Middle frontal gyrus (tissue), 1 donor: ENCODE results near the gene NGRN.

Source experiments
- DNase-seq: peaks from one replicate; pipeline ENCODE4 v3.0.0-alpha.2; 2015; ENCODE audit warnings: low spot score; ENCODE audit errors: extremely low spot score

Gene NGRN, protein sequence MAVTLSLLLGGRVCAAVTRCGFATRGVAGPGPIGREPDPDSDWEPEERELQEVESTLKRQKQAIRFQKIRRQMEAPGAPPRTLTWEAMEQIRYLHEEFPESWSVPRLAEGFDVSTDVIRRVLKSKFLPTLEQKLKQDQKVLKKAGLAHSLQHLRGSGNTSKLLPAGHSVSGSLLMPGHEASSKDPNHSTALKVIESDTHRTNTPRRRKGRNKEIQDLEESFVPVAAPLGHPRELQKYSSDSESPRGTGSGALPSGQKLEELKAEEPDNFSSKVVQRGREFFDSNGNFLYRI

DNA sequence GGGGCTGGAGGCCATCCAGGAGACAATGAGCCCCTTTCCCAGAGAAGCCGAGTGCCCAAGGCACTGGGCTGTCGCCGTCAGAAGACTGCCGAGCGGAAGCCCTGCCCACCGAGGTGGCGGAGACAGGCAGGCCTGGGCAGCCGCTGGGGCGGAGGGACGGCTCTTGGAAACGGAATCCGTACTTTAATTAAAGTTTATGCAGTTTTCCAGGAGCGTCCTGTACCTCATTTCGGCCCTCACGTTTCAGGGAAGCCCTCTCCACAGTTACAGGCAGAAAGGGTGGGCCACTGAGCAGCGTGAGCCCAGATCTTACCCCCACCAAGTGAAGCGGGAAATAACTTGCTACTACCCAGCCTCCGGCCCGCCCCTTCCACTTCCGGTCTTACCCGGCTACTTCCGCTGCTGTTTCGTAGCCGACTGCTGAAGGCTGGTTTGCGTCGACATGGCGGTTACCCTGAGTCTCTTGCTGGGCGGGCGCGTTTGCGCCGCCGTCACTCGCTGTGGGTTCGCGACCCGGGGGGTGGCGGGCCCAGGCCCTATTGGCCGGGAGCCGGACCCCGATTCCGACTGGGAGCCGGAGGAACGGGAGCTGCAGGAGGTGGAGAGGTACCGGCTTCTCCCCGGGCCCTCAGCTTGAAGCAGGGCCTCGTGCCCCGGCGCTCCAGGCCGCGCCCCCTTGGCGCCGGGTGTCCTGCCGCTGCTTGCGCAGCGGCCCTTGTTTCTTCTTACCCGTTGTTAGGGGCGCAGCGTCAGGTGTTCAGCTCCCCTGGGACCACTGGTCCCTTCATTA is at the start of gene NGRN:
NGRN (plus strand) TSS at position 402 of the 790 bp plus-strand sequence; CDS start at position 443, 41 bp downstream.
- DNase-seq: peak; percentile 91

DNA sequence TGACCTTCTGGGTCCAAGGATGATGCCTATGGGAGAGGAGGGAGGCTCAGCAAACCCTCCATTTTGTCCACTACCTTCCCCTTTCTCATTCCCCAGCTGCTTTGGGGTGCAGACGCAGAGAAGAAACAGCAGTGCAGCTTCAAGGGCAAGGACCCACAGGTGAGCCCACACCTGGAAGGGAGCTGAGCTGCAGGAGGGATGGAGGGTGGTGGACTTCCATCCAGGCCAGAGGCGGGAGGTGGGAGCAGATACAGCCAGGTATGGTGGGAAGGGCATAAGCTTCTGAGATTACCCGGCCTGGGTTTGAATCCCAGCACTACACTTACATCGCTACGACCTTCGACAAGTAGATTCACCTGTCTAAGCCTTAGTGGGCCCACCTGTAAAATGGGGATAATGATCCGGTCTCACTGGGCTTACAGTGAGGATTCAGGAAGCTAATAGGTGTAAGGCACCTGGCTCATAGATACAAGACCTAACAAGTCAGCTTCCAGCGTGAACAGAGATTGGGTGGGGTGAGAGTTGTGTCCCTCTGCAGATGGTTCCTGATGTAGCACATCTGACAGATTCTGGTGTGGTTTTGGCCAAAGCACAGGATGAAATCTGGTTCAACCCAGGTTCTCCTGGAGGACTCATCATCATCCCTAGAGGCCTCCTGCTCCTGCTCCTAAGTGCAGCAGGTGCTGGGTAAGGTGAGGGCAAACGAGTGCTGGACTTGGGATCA is 47.6 kb upstream of the NGRN start:
- DNase-seq: no peak

DNA sequence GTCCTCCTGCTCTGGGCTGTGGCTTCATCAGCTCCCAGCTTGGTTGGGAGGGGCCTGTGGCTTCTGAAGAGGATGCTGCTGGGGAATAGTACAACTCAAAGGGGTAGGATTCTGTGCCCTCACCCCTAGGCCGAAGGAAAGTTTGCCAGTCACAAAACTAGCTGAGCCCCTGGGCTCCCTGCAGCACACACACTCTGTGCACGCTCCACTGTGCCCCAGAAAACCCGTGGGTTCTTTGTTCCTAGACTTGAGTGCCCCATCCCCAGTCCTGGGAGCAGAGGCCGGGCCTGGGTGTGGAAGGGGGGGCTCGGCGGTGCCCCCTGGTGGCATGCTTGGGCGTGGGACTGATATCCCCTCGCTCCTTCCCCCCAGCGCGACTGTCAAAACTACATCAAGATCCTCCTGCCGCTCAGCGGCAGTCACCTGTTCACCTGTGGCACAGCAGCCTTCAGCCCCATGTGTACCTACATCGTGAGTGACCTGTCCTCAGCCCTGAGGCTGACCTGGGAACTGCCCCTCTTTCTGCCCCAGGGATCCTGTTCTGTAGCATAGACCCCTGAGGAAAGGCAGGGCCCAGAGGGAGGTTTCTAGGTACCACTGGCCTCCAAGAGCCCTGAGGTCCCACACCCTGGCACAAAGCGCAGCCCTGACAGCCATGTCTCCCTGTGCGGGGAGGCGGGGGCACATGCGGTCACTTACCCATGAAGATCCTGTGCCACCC is 45.9 kb upstream of the NGRN start:
- no peak for DNase-seq

DNA sequence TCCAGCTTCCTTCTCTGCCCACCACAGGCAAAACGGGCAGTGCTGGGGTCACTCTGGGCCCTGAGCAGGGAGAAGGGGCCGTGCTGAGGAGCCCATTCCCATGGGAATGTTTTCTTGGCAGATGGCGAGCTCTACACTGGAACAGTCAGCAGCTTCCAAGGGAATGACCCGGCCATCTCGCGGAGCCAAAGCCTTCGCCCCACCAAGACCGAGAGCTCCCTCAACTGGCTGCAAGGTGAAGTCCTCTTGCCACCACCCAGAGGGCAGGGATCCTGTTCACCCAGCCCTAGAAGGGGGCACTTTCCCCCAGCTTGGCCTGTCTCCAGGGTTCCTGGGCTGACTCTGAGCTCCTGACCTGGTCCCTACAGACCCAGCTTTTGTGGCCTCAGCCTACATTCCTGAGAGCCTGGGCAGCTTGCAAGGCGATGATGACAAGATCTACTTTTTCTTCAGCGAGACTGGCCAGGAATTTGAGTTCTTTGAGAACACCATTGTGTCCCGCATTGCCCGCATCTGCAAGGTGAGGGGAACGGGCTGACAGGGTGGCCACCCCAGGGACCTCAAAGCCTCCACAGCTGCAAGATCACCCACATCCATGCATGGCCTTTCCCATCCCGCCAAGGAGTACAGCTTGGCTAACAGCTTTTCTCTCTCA is 44.1 kb upstream of the NGRN start:
- DNase-seq: peak; percentile 51

DNA sequence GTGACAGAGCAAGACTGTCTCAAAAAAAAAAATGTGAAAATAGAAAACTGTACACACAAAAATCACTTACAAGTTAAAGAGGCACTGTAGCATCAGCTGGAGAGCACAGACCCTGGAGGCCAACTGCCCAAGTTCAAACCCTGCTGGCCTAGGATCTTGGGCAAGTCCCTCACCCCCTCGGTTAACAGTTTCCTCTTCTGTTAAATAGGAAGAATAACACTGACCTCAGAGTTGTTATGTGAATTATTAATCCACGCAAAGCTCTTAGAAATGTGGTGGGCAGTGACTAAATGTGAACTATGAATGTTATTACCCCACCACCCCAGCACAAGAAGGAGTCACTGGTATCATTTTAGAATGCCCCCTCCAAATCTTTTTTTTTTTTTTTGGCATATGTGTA is 42.9 kb upstream of the NGRN start:
- no peak for DNase-seq

DNA sequence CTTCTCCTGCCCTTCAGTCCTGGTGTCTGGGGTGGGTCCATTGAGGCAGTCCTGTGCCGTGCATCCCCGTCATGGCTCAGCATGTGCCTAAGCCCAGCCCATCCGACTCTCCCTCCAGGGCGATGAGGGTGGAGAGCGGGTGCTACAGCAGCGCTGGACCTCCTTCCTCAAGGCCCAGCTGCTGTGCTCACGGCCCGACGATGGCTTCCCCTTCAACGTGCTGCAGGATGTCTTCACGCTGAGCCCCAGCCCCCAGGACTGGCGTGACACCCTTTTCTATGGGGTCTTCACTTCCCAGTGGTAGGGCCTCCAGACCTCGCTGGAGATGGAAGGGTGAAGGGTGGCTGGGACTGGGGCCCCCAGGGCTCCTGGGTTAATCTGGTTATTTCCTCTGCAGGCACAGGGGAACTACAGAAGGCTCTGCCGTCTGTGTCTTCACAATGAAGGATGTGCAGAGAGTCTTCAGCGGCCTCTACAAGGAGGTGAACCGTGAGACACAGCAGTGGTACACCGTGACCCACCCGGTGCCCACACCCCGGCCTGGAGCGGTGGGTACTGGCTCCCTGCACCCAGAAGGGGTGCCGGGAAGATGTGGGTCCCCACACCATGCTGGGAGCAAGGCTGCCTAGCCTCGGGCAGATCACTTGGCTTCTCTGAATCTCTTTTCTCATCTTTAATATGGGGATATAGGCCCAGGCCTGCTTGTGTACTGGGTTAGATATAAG is 41.9 kb upstream of the NGRN start:
- no peak for DNase-seq

DNA sequence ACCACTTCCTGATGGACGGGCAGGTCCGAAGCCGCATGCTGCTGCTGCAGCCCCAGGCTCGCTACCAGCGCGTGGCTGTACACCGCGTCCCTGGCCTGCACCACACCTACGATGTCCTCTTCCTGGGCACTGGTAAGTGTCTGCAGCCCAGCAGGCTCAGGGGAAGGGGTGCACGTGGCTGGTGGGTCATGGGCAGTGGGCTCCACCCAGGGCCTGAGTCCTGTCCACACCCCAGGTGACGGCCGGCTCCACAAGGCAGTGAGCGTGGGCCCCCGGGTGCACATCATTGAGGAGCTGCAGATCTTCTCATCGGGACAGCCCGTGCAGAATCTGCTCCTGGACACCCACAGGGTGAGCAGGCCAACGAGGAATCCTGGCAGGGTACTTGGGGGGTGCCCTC is 40.4 kb upstream of the NGRN start:
- no peak for DNase-seq

DNA sequence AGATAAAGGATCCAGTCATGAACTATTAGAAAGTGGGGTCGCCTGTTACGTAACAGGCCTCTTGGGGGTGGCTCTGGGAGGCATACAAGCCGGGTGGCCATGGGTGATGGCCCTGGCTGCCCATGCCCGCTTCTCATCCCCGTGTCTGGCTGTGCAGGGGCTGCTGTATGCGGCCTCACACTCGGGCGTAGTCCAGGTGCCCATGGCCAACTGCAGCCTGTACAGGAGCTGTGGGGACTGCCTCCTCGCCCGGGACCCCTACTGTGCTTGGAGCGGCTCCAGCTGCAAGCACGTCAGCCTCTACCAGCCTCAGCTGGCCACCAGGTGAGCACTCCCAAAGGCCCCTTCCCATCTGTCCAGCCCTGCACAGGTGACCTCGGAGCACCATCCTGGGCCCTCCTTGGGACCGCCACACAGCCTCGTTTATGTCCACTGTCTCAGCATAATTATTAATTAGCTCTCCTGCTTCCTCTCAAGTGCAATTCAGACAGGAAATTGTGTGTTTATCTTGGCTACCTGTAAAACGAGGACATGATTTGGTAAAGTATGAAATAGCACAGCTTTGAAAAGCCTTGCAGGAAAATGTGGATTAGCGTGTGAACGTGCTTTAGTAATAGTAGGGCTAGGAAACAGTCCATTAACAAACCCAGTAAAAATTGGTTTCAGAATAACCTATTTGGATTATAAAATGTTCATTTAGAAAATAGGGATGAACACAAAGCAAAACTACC is 39.8 kb upstream of the NGRN start:
- no peak for DNase-seq

DNA sequence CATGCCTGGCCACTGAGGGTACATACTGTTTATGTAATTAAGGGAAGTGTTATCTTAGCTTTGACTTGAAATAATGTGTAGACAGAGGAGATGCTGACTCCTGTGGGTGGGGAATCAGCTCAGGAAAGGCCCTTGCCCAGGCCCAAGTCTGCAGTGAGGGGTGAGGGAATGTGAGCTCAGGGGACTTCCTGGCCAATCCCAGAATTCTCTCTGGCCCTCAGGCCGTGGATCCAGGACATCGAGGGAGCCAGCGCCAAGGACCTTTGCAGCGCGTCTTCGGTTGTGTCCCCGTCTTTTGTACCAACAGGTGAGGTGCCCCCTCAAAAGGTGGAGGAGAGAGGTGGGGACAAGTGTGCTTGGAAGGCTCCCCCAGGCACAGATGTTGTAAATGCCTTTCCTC is 38.1 kb upstream of the NGRN start:
- DNase-seq: no peak

DNA sequence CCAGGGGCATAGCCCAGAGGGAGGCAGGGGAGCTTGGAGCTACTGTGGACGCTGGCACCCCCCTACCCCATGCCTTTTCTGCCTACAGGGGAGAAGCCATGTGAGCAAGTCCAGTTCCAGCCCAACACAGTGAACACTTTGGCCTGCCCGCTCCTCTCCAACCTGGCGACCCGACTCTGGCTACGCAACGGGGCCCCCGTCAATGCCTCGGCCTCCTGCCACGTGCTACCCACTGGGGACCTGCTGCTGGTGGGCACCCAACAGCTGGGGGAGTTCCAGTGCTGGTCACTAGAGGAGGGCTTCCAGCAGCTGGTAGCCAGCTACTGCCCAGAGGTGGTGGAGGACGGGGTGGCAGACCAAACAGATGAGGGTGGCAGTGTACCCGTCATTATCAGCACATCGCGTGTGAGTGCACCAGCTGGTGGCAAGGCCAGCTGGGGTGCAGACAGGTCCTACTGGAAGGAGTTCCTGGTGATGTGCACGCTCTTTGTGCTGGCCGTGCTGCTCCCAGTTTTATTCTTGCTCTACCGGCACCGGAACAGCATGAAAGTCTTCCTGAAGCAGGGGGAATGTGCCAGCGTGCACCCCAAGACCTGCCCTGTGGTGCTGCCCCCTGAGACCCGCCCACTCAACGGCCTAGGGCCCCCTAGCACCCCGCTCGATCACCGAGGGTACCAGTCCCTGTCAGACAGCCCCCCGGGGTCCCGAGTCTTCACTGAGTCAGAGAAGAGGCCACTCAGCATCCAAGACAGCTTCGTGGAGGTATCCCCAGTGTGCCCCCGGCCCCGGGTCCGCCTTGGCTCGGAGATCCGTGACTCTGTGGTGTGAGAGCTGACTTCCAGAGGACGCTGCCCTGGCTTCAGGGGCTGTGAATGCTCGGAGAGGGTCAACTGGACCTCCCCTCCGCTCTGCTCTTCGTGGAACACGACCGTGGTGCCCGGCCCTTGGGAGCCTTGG is 37.4 kb upstream of the NGRN start:
- no peak for DNase-seq

DNA sequence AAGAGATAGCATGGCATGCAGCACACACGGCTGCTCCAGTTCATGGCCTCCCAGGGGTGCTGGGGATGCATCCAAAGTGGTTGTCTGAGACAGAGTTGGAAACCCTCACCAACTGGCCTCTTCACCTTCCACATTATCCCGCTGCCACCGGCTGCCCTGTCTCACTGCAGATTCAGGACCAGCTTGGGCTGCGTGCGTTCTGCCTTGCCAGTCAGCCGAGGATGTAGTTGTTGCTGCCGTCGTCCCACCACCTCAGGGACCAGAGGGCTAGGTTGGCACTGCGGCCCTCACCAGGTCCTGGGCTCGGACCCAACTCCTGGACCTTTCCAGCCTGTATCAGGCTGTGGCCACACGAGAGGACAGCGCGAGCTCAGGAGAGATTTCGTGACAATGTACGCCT is 36.5 kb upstream of the NGRN start:
- DNase-seq: no peak

DNA sequence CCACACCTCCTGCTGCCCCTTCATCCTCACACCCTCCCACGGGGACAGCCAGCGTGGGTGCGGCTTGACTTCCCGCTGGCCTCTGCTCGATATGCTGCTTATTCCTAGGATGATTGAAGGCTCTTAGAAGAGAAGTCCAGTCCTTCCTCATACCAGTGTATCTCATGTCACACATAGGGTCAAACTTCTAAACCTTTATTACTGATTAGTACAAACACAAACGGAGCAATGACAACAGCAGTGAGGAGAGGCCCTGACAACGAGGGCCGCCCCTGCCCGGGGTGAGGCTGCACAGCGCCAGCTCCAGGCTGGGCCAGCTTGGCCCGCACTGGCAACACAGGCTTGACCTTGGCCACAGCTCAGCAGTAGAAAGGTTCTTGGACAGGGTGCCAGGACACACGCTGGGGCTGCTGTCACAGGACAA is 35.4 kb upstream of the NGRN start:
- no peak for DNase-seq

DNA sequence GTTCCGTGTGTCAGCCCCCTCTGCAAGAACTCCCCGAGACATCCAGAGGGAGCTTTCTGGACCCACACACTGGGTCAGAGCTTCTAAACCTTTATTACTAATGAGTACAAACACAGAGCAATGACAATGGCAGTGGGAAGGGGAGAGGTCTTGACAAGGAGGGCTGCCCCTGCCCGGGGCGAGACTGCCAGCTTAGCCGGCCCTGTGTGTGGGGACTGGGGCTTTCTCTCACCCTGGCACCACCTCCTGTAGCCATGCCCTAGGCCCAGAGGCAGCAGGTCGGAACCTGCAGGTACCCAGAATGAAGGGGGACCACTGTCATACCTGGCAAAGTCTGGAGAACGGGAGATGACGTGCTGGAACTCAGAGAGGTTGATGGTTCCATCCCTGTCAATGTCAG is 34.9 kb upstream of the NGRN start:
- no peak for DNase-seq

DNA sequence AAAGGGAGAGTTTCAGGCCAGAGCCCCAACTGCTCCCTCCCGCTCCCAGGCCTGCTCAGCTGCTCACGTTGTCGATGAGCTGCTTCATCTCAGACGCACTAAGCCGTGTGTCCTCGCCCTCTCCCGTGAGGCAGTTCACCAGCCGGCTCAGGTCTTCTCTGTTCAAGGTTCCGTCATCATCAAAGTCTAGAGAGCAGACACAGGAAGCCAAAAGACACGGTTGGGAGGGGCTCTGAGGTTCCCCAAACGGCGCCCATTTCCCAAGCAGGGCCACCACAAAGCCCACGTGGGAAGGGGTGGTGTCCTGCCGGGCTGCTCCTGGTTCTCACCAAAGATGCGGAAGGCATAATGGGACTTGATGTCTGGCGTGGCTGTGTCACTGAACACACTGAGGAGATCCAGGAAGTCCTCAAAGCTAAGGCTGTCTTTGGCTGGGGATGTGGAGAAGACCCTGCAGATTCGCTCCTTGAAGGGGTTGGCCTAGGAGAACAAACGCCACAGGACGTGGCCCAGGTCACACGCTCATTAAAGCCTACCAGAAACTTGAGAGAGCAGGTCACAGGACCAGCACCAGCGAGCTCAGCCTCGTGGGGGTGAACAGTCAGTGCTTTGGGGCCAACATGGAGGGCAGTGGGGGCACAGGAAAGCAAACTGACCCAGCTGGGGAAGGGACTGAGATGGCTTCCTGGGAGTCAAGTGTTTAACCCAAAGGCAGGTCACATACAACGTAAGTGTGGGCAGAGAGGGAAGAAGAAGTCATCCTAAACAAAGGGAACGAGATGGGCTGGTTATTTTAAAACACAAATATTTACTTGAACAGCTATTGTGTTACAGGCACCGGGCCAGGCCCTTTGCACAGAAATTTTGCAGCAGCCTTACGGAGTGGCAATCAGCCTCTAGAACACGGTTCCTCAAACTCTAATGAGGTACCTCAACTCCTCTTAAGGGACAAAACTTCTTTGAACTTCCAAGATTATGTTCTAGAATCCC is 34.1 kb upstream of the NGRN start:
- no peak for DNase-seq

DNA sequence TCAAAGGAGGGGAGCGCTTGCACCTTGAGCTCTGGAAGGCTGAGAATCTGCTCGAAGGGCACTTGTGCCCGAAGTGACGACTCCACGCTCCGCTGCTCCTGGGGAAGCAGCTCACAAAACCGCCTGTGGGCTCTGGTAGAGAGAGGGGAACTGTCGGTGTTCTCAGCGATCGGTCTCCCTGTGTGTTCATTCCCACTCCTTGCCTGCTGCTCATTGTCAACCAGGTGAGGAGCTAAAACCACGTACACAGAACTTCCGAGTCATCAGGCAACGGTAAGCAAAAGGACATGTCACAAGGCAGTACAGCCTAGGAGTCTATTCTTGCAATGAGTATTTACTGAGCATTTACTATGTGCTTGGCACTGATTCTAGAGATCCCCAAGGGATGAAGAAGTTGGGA is 33.3 kb upstream of the NGRN start:
- DNase-seq: no peak

DNA sequence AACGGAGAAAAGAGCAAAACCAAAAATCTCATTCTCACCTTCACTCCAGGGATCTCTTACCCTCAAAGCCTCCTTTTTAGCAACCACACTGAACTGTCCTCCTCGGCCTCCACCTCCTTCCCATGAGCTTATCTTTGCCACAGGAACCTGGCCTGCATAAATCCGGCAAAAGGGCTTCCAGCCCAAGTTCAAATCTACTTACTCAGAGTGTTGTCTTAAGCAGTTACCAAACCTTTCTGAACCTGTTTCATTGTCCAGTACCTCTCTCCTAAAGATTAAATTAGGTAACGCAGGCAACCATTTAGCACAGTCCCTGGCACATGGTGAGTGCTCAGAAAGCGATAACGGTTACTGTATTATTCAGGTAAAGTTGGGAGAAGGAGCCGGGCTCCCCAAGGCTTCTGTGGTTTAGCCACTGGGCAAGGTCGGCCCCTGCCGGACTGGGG is 32.5 kb upstream of the NGRN start:
- no peak for DNase-seq

DNA sequence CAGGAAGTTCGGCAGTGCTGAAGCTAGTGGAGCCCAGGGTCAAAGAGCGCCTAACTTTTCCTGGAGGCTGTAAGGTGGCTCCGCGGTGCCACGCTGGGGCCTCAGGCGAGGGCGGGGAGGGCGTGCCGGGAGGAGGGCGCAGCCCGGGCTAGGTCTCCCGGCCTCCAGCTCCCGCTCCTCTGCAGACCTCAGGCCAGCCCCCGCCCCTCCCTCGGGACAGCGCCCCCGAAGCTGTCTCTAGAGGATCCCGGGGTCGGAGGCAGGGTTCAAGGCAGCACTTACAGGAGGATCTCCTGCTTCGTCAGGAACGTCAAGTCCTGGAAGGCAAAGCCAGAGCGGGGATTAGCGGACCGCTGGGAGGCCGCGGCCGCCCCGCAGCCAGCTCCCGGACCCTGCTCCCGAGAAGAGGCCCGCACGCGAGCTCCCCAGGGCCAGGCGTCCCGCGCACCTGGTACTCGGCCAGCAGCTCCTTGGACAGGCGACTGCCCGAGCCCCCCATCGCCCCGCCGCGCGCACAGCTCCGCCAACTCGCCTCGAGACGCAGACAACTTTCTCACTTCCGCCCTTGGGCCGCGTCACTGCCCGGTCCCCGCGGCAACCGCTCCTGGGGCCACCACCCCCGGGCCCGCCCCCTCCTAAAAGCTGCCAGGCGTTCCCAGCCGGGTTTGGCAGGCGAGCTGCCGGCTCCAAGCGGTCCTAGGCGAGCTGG is 31.9 kb upstream of the NGRN start, which contains the start of gene CIB1:
CIB1 (minus strand) TSS at position 555 of the 709 bp plus-strand sequence; CDS start at position 499, 56 bp downstream.
- no peak for DNase-seq
